Limb (tissue), 2 donors: ENCODE measurements around the gene SOAT2.
"Not testable (repeated sequence)": the region's sequence is repeated elsewhere in the genome, so short reads cannot be mapped to it uniquely, and the experiment has no call there.

Experiments
- DNase-seq, 2 donors: peaks; one replicate each; pipeline ENCODE4 v3.0.0-alpha.2; 2016; ENCODE audit errors: extremely low spot score in 2 of 2

SOAT2 gene

DNA sequence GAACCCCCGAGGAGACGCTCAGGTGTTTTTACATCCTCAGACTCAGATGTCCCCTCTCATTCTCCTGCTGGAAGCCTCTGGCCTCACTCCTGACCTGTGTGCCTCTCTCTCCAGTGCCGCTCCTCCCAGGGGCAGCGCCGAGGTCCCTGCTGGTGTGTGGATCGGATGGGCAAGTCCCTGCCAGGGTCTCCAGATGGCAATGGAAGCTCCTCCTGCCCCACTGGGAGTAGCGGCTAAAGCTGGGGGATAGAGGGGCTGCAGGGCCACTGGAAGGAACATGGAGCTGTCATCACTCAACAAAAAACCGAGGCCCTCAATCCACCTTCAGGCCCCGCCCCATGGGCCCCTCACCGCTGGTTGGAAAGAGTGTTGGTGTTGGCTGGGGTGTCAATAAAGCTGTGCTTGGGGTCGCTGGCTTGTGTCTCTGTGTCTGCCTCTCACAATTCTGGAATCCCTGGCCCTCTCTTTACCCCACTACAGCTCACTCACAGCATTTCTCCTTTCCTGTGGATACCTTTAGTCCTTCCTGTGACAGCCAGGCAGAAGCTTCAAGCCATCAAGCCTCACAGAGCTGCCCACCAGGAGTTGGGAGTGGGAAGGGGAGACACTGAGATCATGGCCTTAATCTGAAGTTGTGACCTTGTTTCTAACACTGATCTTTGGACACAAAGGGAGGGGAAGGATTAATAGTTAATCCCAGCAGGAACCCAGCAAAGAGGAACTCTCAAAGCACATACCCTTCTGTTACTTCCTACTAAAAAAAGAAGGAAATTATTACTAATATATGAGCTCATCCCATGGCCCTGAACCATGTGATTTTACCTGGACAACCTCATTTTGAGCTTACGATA is 1.1 kb upstream of the SOAT2 start:
- DNase-seq = no peak

DNA sequence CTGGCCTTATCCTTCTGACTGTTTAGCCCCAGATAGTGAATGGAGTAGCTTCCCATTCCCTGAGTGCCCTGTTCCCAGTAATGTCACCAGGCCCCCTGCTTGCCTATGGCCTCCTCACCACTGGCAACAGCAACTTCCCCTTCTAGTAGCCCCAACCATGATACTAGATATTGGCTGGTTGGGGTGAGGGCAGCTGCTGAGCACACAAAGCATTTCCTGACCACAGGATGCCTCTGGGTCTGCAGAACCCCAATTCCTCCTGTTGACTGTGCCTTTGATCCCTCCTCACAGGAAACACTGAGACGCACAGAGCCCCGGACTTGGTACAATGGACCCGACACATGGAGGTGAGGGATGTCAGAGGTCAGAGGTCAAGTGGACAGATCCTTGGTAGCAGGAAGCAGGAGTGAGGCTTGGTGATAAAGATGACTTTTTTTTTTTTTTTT is 597 bp downstream of the SOAT2 start:
- no peak for DNase-seq

DNA sequence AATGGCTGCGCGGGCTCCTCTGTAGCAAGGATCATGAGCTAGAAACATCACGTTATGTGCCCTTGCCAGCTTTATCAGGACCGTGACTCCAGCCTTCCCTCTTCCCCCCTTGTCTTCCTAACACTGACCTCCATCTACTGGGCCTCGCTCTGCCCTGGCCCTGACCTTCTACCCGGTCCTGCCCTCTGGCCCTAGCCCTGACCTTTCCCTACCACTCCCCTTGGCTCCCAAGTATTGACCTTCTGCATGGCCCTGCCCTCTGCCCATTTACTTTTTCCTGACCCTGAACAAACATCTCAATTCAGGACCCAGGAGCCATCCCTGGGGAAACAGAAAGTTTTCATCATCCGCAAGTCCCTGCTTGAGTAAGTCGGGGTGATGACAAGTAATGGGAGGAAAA is 2.0 kb downstream of the SOAT2 start:
- DNase-seq = no peak

DNA sequence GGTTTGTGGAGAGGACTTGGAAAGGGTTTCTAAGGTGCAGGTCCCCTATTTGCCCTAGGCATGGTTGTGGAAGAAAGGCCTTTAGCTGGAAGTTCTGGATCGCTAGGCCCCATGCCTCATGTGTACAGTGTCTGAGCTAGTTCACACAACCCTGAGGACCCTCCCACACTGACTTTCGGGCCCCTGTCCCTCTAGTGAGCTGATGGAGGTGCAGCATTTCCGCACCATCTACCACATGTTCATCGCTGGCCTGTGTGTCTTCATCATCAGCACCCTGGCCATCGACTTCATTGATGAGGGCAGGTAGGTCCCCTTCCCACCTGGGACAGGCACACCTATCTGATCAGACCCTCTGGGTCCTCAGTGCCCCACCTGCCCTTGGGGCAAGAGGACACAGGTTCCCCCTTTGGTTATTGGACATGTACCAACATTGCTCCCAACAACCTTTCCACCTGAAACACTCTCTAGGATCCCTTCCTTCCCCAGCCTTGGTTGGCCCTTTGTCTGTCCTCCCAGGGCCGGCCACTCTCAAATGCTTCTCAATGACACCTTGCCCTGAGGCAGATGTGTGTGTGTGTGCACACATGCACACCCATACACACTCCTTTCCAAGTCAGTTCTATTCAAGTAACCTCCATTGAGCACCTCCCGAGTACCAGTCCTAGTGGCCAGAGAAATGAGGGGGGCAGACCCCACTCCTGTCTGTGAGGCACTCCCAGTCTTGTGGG is 2.6 kb downstream of the SOAT2 start:
- DNase-seq = no peak

DNA sequence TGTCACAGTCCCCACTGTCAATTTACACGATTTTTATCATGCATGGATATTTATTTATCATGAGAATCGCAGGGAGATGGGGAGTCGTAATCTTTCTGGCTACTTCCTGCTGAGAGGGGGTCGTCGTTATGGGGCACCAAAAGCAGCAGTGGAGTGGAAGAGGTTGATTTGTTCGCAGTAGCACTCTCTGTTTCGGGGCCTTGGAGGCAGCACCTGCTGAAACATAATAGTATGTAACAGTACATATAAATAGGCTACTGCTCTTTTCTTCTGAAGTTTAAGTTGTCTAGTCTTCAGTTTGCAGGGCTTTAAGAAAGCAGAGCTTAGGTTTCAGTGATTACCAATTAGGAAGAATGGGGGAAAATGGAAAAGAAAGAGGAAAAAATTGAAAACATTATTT is 3.8 kb downstream of the SOAT2 start:
- no peak for DNase-seq

DNA sequence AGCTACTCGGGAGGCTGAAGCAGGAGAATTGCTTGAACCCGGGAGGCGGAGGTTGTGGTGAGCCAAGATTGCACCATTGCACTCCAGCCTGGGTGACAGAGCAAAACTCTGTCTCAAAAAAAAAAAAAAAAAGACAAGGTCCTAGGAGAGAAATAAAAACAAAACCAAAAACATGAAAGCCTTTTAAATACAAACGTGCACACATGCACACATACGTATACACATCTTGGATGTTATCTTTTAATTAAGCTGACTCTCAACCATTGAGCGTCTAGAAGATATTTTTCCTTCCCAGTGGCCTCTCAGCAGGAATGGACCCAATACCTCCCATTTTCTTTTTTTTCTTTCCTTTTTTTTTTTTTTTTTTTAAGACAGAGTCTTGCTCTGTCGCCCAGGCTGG is 9.1 kb downstream of the SOAT2 start:
- not testable (repeated sequence) for DNase-seq

DNA sequence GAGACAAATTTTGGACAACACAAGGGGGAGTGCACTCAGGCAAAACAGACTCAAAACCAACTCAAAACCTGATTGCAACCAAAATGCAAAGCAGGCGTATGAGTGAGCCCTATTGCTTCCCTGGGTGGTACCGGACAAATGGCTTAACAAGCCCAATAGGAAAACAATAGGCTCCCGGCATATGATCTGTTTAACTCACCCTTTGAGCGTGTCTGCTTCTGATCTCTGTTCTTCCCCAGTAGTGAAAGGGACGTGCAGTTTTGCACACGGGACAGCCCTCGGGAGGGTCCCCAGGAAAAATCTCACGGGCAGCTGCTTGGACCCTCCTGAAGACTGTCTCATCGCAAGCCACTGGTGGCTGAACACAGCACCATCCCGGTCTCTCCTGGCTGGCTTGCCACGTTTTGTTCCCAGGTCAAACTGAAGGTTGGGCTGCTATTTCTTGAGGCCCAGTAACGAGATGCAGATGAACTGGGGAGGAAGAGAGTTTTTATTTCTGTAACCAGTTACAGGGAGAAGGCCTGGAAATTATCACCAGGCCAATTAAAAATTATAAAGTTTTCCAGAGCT is 9.9 kb downstream of the SOAT2 start:
- DNase-seq = no peak

DNA sequence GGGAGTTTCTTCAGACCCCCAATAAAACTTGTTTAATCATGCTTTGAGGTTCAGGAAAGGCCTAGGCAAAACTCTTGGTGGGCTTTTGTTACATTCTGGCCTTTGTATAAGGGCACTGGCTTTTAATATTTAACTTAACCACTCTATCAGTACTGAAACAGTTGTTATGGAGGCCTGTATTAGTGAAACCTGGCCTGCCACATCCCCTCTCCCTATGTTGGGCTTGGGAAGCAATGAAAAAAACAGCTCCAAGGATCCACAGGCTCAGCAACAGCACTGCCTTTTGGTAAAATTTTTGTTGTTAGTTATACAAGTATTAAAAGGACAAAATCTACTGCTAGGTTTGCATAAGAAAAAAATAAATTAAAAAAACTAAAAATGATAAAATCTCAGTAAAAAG is 10.7 kb downstream of the SOAT2 start:
- DNase-seq = no peak

DNA sequence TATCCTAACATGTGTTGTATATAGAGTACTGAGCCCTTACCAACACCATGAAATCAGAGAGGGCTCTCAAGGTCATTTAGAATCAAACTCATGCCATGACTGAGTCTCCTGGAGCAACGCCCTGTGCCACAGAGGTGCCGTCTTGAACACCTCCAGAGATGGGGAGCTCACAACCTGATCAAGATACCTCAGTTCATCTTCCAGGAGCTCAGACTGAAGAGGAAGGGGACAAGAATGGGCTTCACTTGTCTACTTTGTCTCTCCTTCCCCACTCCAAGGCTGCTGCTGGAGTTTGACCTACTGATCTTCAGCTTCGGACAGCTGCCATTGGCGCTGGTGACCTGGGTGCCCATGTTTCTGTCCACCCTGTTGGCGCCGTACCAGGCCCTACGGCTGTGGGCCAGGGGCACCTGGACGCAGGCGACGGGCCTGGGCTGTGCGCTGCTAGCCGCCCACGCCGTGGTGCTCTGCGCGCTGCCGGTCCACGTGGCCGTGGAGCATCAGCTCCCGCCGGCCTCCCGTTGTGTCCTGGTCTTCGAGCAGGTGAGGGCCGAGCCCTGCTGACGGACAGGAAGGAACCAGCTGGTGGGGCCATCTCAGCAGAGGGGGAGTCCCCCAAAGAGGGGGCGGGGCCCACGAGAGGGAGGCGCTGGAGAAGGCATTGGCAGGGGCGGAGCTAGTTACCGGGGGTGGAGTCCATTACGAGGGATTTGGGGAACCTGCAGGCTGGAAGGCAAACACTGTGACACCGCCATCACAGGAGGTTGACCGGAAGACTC is 12.0 kb downstream of the SOAT2 start:
- no peak for DNase-seq

DNA sequence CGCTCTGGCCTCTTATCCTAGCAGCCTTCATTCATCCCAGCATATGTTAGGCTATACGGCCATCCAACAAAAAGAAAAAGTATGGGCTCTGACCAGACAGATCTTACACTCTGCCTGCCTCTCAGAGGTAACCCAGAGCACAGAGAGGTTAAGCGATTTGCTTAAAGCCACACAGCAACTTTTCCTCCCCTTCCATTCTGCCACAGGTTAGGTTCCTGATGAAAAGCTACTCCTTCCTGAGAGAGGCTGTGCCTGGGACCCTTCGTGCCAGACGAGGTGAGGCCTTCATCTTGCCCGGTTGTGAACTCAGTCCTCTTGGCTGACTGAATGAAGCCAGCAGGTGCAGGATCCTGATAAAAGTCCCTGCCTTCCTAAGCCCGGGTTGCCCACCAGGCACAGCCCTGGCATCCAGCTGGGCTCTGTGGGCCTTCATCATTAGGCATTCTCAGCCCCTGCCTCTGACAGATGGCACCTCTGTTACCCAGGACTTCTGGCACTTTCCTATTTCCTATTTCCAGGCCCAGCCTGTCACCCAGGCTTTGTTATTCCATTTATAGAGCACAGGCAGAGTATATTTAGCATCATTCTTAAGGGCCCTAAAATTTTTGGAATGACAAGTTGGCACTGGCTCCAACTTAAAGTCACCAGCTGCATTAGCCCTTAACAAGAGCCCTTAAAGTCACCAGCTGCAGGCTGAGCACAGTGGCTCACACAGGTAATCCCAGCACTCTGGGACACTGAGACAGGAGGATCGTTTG is 12.8 kb downstream of the SOAT2 start:
- no peak for DNase-seq

DNA sequence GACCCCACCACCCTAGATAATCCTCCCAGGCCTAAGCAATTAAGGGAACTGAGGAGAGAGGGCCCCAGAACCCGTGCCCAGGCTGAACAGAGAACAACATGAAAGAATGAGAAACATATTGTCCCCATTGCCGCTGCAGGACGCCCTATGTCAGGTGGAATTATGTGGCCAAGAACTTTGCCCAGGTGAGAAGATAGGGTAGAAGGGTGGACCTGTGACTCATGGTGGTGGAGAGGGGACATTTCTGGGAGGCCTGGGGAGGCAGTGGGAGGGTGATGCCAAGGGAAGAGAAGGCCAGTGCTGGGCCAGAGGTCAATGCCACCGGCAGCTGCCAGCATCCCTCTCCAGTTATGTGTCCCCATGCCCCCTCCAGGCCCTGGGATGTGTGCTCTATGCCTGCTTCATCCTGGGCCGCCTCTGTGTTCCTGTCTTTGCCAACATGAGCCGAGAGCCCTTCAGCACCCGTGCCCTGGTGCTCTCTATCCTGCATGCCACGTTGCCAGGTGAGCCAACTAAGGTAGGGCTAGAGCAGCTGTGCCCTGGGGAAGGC is 15.5 kb downstream of the SOAT2 start:
- no peak for DNase-seq

DNA sequence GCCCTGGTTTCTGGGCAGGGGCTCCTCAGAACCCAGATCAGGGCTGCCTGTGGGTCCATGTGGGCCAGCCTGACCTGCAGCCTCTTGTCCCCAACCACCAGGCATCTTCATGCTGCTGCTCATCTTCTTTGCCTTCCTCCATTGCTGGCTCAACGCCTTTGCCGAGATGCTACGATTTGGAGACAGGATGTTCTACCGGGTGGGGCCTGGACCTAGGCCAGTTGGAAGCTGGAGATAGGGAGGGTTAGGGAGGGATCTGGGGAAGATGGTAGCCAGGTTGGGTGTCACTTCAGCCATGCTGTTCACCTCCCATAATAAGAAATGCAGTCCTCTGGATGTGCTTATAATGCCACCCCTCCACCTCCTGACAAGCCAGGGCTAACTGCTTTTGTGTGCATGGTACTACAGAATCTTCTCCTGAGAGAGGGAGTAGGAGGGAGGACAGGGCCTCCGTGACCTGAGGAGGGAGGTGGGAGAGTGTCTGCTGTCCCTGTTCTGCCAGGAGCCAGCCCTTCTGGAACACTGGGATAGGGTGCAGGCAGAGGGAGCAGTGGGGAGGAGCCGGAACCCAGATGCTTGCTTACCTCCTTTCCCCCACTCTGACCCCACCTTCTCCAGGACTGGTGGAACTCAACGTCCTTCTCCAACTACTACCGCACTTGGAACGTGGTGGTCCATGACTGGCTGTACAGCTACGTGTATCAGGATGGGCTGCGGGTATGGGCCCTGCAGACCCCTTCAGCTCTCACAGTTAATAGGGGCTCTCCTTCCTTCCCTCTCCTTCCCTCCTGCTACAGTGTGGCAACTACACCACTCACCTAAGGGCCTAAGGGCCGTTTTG is 17.6 kb downstream of the SOAT2 start:
- no peak for DNase-seq

DNA sequence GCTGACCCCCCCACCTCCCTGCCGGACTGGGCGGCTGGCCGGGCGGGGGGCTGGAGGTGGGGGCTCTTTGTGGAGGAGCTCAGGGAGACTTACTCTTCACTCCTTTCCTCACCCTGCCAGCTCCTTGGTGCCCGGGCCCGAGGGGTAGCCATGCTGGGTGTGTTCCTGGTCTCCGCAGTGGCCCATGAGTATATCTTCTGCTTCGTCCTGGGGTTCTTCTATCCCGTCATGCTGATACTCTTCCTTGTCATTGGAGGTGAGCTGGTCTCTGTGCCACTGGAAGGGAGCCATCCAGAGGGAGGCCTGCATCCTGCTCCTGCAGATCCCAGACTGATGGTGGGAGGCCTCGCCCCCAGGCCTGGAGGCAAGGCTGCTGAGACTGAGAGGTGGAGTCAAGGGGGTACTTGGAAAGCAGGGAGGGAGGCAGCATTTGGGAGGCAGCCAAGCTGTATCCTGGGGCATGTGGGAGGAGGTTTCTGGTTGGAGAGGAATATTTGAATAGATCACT is 19.7 kb downstream of the SOAT2 start:
- no peak for DNase-seq

DNA sequence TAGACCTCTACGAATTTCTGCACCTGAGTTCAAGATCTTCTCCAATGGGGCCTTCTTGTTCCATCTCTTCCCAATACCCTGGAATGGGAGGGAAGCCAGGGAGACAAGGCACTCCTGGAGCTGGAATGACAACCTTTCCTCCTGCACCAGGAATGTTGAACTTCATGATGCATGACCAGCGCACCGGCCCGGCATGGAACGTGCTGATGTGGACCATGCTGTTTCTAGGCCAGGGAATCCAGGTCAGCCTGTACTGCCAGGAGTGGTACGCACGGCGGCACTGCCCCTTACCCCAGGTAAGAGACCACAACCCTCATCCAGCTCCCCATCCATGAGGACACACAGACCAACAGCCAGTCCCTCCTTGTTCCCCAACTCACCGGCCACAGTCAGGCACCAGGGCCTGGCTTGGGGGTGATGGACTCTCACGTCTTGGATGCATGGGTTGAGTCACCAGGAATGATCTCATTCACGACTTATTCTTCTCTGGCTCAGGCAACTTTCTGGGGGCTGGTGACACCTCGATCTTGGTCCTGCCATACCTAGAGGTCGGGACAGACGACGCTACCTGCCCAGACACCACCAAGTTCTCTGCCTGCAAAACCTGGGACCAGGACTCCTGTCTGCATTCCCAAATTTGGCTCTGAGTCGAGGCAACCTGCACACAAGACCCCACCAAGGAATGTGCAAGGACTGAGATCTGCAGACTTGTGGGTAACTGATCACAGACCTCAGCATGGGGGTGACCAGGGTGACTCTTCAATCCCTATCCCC is 20.5 kb downstream of the SOAT2 start:
- no peak for DNase-seq

DNA sequence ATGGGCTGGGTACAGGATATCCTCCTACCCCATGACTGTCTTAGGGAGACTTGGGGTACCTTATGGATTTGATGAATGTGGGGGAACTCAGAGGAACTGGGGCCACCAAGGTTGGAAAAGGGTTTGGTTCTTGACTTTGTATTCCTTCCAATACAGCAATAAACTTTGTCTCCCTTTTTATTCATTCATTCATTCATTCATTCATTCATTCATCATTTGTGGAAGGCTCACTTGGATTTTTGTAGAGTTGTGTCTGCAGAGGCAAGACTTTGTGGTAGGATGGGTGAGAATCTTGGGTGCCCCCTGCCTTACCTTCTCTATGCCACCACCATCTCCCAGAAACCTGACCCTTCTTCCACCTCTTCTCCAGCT is 21.1 kb downstream of the SOAT2 start:
- no peak for DNase-seq

DNA sequence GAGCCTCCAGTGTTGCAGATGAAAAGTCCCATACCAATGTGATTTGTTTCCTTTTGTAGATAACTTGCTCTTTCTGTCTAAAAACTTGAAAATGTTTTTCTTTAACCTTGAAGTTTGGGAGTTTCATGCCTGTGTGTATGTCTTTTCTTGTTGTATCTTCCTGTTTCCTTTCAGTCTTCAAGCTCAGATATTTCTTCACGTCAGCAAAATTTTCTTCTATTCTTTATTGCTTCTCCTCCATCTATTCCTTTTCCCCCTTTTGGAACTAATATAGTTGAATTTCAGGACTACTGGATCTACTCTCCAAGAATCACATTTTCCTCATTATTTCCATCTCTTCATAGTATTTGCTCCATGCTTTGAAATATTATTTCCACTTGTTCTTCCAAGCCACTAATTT is 23.9 kb downstream of the SOAT2 start:
- DNase-seq = no peak

DNA sequence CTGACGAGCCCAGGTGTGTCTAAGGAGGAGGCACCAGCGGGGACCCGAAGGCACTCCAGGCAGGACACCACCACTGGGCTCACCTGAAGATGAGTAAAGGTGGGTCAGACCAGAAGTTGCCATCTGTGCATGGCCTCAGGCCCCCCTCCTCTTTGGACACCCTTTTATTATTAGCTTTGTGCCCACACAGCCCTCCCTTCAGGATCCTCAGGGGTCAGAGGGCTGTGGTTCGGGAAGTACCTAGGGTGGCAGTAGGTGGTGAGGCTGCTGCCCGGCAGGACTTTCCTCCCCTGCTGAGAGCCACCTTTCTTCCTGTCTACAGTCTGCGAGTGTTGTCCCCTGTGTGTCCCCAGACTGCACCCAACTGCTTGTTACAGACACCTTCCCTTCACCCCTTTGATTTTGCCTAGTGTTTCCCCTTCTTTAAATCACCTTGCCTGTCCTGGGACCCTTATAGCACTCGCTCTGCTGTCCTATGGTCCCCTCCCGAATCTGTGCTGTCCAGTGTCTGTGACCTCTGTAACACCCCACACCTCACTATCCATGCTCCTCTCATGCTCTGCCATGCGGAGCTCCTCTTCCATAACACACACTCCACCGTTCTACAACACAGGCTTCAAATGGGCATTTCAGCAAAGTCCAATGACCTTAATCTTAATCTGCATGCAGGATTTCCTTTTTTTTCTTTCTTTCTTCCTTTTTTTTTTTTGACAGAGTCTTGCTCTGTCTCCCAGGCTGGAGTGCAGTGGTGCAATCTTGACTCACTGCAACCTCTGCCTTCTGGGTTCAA is 25.7 kb downstream of the SOAT2 start:
- no peak for DNase-seq

DNA sequence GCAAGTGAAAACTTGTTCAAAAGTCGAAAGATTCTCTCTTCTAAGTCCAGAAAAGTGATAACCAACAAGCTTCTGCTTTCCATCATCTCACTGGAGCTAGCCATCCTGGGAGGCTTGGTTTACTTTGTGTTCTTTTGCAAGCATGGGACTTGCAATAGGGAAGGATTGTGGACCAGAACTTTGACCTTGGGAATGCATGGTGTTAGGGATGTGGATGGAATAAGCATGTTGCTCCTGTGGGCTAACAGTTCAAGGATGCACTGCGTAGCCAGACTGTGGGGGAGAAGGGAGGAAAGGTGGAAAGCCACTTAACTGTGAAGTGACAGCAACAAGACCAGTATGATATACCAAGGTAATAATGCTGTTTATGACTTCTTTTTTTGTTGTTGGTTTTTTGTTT is 28.6 kb downstream of the SOAT2 start:
- no peak for DNase-seq
